Frontal cortex (tissue), 4 donors: Measurements from ENCODE around the gene CACNA1D. TPM values are rescaled to one million over a fixed set of nuclear protein-coding genes. Genes with fewer than 3 reads are reported as not detected.

Experiments
- DNase-seq, 2 donors: peaks; one replicate each; pipeline ENCODE4 v3.0.0; 2012; ENCODE audit warnings: low spot score in 2 of 2
- FAIRE-seq: peaks from 2 replicates; lab custom pipeline; 2012; peaks lifted over from hg19 to GRCh38; lab: Jason Lieb, UNC
- total RNA-seq: library from RNA; depleted of rRNA; stranded (reverse); fragments of >200 nt; gene quantifications from one replicate; pipeline ENCODE4 v1.2.3, GENCODE V29; 2014
- donor health status: control.
- donor health status: control.
- donor health status: control.

CACNA1D gene
- total RNA-seq, 1 donor from 2014 or later = 21.6 TPM

GRCh38 chr3:53599771-53600170 is 105.4 kb downstream of the CACNA1D start:
- no peak for DNase-seq
- no peak for FAIRE-seq

- DNase-seq = no peak
- FAIRE-seq = no peak
Observed at GRCh38 chr3:53602866-53603265, 108.5 kb downstream of the CACNA1D start.

- DNase-seq (no peak), FAIRE-seq (no peak)
Observed at GRCh38 chr3:53604232-53604631, 109.8 kb downstream of the CACNA1D start.

- no peak for DNase-seq
Observed at GRCh38 chr3:53606793-53607192, 112.4 kb downstream of the CACNA1D start.

GRCh38 chr3:53612508-53612907 is 118.1 kb downstream of the CACNA1D start:
- DNase-seq (no peak), FAIRE-seq (no peak)

More at GRCh38 chr3:53606793-53607192, 112.4 kb downstream of the CACNA1D start:
- no peak for FAIRE-seq

GRCh38 chr3:53613125-53613524 is 118.7 kb downstream of the CACNA1D start:
- FAIRE-seq = no peak
- DNase-seq = no peak

GRCh38 chr3:53614307-53614706 is 119.9 kb downstream of the CACNA1D start:
- FAIRE-seq (no peak), DNase-seq (no peak)

GRCh38 chr3:53616321-53616720 is 121.9 kb downstream of the CACNA1D start:
- DNase-seq (no peak), FAIRE-seq (no peak)

- no peak for FAIRE-seq
- no peak for DNase-seq
Observed at GRCh38 chr3:53616971-53617892, 122.8 kb downstream of the CACNA1D start.

- FAIRE-seq (no peak), DNase-seq (no peak)
Observed at GRCh38 chr3:53617893-53618523, 123.6 kb downstream of the CACNA1D start.

GRCh38 chr3:53618524-53618906 is 124.1 kb downstream of the CACNA1D start:
- FAIRE-seq (no peak), DNase-seq (no peak)

GRCh38 chr3:53618936-53619335 is 124.5 kb downstream of the CACNA1D start:
- DNase-seq (no peak), FAIRE-seq (no peak)

GRCh38 chr3:53624061-53624857 is 129.8 kb downstream of the CACNA1D start:
- FAIRE-seq (no peak), DNase-seq (no peak)

- no peak for FAIRE-seq
- DNase-seq = no peak
Observed at GRCh38 chr3:53626876-53627275, 132.5 kb downstream of the CACNA1D start.

- FAIRE-seq = no peak
Observed at GRCh38 chr3:53628536-53629401, 134.4 kb downstream of the CACNA1D start.

GRCh38 chr3:53629402-53629723 is 135.0 kb downstream of the CACNA1D start:
- FAIRE-seq (no peak), DNase-seq (no peak)

More at GRCh38 chr3:53628536-53629401, 134.4 kb downstream of the CACNA1D start:
- DNase-seq = no peak

GRCh38 chr3:53630547-53630946 is 136.1 kb downstream of the CACNA1D start:
- FAIRE-seq = no peak

GRCh38 chr3:53633197-53633787 is 138.9 kb downstream of the CACNA1D start:
- FAIRE-seq (no peak), DNase-seq (no peak)

More at GRCh38 chr3:53630547-53630946, 136.1 kb downstream of the CACNA1D start:
- DNase-seq = no peak

GRCh38 chr3:53635041-53635440 is 140.6 kb downstream of the CACNA1D start:
- FAIRE-seq = no peak
- no peak for DNase-seq
